ENCODE results near the gene C5orf34. TPM values are rescaled to one million over a fixed set of nuclear protein-coding genes. Genes with fewer than 3 reads are reported as not detected.
"Not testable (repeated sequence)": the region's sequence is repeated elsewhere in the genome, so short reads cannot be mapped to it uniquely, and the experiment has no call there.

C5orf34 gene
- total RNA-seq, 1 experiment from 2014 or later: 9.4 TPM

- Mint-ChIP-seq H3K4me3 (no peak overlapping the region), H3K27ac (no peak overlapping the region), H3K9me3 (peaks cover 35% of the 10 kb centered on the region), H3K27me3 (ENCODE audit: low read depth) (no peaks in the 10 kb centered on the region), H3K36me3 (peaks cover 48% of the 10 kb centered on the region), H3K4me1 (peaks cover under 1% of the 10 kb centered on the region; the same call in 1 of the 2 replicates)
- POLR2A ChIA-PET: no interaction called here
- DNase-seq (ENCODE audit: low spot score) (no peak), ATAC-seq (no peak)
- no peak for TF ChIP-seq FOXP4 (CRISPR knock-in tag; IDR thresholded peaks at IDR 0.05)
- TF ChIP-seq SP1 (CRISPR knock-in tag; conservative IDR thresholded peaks at IDR 0.05): no peak
- TF ChIP-seq ZNF425 (CRISPR knock-in tag; conservative IDR thresholded peaks at IDR 0.05): no peak
- TF ChIP-seq MAX (CRISPR knock-in tag; IDR thresholded peaks at IDR 0.05): no peak
- TF ChIP-seq ZNF532 (CRISPR knock-in tag; IDR thresholded peaks at IDR 0.05; ENCODE audit: borderline replicate concordance): no peak
- TF ChIP-seq PREB (CRISPR knock-in tag; IDR thresholded peaks at IDR 0.05; ENCODE audit: borderline replicate concordance): no peak
- no peak for TF ChIP-seq NR1H2 (CRISPR knock-in tag; IDR thresholded peaks at IDR 0.05)
- TF ChIP-seq HMGXB4 (CRISPR knock-in tag; IDR thresholded peaks at IDR 0.05): no peak
- no peak for TF ChIP-seq FOXP1 (CRISPR knock-in tag; IDR thresholded peaks at IDR 0.05; ENCODE audit: borderline replicate concordance)
- no peak for TF ChIP-seq MXD4 (CRISPR knock-in tag; IDR thresholded peaks at IDR 0.05; ENCODE audit: borderline replicate concordance)
- TF ChIP-seq PRRX2 (CRISPR knock-in tag; IDR thresholded peaks at IDR 0.05): no peak
- no peak for TF ChIP-seq ZNF138 (CRISPR knock-in tag; conservative IDR thresholded peaks at IDR 0.05)
- TF ChIP-seq IRF2 (CRISPR knock-in tag; IDR thresholded peaks at IDR 0.05; ENCODE audit: borderline replicate concordance, low read depth): no peak
- CTCF ChIA-PET: interaction anchor here (0.6 kb wide), 1 partner anchor 10 kb away, joined by 6 read pairs; no protein-coding TSS in a partner anchor
Observed at GRCh38 chr5:43467100-43467499, 47.8 kb downstream of the C5orf34 start.

- H3K4me3 Mint-ChIP-seq; DNase-seq (ENCODE audit: low spot score); POLR2A ChIA-PET: not testable (repeated sequence)
Observed at GRCh38 chr5:43465455-43465854, 49.5 kb downstream of the C5orf34 start.

More at GRCh38 chr5:43465455-43465854, 49.5 kb downstream of the C5orf34 start:
- H3K4me1 Mint-ChIP-seq; H3K27me3 Mint-ChIP-seq (ENCODE audit: low read depth); H3K27ac Mint-ChIP-seq; CTCF ChIA-PET; ATAC-seq: not testable (repeated sequence)
- H3K9me3 Mint-ChIP-seq: peaks cover 29% of the 10 kb centered on the region
- peaks cover 44% of the 10 kb centered on the region for H3K36me3 Mint-ChIP-seq
